GM18505 (cell line): ENCODE results near the gene CD96.
"Not testable (repeated sequence)": the region's sequence is repeated elsewhere in the genome, so short reads cannot be mapped to it uniquely, and the experiment has no call there.

Experiments
- ATAC-seq: cut with Tn5 transposase; IDR thresholded peaks from one replicate; pipeline ENCODE4 v1.9.1; 2021; ENCODE audit not compliant: unreplicated experiment
- POLR2A ChIP-seq: IDR thresholded peaks from 4 replicates; pipeline ENCODE4 v1.6.1; 2011; ENCODE audit warnings: borderline replicate concordance; ENCODE audit not compliant: insufficient read depth, insufficient read length; ENCODE audit errors: extremely low read depth

The CD96 gene

DNA sequence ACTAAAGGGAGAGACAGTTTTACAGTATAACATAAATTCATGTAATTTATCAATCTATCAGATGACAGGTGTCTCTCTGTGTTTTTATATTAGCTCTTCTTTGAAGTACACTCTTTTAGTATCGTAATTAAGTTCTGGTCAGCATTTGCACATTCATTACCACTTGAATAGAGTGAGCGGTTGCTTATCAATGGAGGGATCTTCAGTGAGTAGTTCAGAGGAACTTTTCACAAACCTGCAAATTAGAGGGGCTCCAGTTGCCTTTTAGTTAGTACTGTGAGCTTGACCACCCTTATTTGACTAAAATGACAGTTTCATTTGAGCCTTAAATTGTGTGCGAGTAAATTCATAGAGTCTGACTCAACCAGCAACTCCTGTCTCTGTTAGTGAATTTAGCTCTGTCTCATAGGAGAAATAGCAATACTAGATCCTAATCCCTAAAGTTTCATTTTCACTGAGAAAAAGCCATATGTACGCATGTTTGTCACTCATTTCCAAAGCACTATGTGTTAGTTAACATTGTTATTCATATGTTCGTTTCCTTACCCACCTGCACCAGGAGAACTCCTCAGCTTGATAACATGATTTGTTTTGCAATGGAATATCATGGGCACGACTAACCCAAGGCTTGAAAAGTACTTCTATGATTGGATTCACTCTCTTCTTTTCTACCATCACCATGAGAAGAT lies 110.6 kb downstream of the CD96 start:
- no peak for ATAC-seq

DNA sequence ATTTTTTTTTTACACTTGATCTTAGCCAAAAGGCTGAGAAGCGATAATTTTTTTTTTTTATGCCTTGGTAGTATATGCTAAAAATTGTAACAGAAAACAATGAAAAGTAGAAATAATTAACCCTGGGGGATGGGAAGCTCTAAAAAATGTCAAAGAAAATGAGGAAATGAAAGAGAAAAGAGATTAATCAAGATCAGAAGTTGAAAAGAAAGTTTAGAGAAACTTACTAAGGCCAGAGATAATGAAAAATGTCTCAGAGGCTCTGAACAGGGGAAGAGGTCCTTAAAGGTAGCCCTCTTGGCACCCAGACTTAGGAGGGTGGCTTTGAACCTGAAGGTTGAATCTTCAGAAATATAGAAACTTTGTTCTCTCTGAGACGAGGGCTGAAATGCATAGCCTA lies 111.8 kb downstream of the CD96 start:
- no peak for ATAC-seq
- no peak for TF ChIP-seq POLR2A

More for the DNA sequence above, 110.6 kb downstream of the CD96 start:
- TF ChIP-seq POLR2A = no peak

DNA sequence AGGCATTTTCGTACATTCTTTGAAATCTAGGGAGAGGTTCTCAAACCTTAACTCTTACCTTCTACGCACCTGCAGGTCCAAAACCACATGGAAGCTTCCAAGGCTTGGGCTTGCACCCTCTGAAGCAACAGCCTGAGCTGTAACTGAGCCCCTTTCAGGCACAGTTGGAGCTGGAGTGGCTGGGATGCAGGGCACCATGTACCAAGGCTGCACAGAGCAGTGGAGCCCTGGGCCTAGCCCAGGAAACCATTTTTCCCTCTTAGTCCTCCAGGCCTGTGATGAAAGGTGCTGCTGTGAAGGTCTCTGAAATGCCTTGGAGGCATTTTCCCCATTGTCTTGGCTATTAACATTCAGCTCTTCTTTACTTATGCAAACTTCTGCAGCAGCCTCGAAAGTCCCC lies 120.0 kb downstream of the CD96 start:
- no peak for ATAC-seq
- TF ChIP-seq POLR2A = no peak

DNA sequence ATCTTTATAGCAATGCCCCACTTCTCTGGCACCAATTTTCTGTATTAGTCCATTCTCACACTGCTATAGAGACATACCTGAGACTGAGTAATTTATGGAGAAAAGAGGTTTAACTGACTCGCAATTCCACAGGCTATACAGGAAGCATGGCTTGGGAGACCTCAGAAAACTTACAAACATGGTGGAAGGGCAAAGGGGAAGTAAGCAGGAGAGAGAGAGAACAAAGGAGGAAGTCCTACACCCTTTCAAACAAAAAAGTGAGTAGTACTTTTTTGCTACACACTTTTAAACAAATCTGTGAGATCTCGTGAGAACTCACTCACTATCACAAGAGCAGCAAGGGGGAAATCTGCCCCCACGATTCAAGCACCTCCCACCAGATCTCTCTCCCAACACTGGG lies 120.9 kb downstream of the CD96 start:
- no peak for ATAC-seq
- TF ChIP-seq POLR2A = no peak

DNA sequence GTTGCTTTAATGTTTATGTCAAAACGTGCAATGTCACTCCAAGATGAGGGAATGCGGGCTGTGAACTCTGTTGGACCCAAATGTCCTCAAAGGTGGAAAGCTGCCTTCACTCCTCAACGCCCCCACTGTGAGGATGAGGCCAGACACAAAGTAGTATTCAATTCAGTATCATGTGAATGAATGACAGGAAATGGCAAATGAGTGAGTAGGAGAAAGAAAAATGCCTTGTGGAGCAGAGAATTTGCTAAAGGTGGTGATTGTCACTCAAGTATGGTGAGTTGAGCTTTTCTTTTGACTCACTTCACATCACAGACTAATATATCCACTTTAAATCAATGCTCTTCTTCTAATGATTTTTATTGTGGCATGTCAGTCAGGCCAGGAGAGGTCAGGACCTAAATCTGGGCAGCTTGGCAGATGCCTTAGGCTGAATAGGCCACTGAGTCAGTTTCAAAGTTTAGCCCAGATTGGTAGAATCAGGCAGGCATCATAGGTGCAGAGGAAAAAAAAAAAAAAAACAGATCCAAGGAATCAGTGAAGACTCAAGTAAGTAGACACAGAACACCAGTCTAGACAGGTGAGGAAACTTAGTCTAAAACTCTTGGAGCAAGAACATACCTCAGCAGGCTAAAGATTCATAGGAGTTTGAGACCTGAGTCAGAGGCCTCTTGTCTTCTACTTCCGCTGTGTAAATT lies 124.2 kb downstream of the CD96 start:
- no peak for TF ChIP-seq POLR2A

DNA sequence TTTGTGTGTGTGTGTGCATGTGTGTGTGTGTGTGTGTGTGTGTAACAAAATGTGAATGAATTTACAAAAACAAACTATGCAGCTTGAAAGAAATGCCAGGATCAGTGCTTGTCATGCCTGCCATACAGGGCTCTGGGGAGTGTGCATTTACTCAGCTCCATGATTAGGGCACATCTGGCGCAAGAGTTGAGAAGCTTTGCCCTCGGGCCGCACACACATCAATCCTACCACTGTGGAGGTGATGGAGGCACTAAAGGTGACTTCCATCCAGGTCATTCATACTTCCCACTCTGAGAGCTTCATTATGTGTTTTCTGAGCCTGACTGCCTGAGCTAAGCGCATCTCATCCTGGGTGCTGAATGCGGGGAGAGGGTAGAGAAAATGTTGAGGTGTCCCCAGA lies 125.2 kb downstream of the CD96 start:
- ATAC-seq = no peak
- no peak for TF ChIP-seq POLR2A

More for the DNA sequence above, 124.2 kb downstream of the CD96 start:
- ATAC-seq = no peak

DNA sequence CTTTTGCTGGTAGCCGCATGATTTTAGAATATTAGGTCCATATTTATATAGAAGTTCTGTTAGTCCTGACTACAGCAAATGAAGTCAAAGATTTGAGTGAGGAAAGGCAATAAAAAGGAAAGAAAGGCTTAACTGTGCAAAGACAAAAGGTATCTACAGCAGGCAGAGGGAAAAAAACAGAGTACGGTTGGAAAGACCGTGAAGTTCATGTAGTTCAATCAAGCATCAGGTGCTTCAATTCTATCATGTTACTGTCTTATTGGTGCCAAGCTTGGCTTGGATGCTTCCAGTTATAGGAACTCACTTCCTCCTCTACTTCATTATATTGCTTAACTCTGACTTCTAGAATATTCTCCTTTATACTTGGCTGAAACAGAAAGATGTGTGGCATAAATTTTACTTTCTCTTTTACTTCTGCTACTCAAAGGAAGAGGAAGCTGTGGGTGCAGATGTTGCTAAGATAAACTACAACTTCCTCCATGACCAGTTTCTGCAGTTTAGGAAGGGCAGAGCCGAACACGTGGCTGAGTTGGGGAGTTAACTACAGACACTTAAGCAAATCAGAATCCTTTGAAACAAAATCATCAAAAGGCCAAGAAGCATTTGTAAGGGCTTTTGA lies 125.7 kb downstream of the CD96 start:
- TF ChIP-seq POLR2A = no peak

DNA sequence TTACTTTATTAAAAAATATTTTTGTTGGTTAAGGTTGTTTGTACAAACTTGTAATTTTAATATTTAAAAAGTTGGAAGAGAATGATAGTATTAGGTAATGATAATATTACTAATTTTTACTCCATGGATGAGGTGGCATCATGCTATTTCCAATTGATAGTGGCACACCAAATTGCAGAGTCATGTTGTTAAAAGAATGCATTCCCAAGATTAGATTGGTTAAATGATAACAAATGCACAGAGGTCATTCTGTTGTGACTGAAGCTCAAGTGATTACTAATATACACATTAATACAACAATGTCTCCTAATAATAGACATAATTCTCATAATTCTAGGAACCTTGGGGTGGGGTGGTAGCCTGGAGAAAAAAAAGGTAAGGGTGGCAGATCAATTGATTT lies 126.3 kb downstream of the CD96 start:
- no peak for TF ChIP-seq POLR2A
- ATAC-seq = no peak

More for the DNA sequence above, 125.7 kb downstream of the CD96 start:
- peak; percentile 98 for ATAC-seq

DNA sequence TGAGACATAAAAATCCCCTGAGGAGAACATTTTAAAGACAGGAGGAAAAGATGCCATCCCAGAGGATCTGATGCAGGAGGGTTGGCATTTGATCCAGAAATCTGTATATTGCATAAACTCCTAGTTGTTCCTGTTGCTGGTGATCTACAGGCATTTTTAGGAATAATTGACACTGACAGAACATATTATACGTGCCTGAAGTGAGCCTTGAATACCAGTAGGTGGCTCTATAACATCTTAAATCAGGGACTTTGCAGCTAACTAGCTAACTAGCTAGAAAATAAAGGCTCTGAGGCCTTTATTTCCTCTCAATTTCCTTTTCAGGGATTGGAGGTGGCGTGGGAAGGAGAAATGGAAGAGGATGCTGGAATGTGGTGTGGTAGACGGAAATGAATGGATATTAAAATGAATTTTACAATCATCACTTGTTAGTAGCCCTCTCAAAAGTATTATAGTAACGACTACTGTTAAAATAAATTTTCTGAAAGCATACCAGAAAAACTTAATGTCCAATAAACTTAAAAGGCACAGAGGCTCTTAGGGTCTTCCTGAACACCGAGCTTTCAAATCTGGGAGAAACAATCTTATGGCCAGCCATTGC lies 127.0 kb downstream of the CD96 start:
- peak; percentile 38 for ATAC-seq

DNA sequence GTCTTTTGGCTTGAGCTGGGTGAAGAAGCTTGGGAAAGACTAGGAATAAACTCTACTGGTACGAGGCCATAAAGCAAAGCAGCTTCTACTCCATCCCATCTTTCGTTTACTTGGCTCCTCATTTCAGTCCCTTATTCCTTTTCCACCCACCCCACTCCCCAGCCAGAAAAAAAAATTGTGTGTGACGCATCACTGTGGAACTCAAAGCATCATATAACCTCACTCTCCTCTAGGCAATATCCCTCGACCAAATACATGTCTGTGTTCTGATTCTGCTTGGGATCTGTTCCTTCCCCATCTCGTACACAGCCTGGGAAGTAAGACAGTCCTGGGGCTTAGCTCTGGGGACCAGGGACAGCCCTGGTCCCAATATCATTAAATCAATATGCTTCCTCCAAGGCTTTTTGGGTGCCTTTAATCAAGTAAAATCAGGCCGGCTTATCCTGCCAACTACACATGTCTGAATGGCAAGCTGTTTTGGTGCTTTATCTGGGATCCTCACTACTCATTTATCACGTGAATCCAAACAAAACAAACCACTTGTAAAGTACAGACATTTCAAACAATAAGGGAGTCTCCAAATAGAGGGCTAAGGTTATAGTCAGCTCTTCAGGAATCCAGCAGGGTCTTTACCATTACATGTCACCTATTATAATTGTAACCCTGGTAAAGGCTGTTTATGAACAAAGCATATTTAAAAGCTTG lies 128.1 kb downstream of the CD96 start:
- no peak for ATAC-seq
- TF ChIP-seq POLR2A = no peak

More for the DNA sequence above, 127.0 kb downstream of the CD96 start:
- TF ChIP-seq POLR2A = no peak

DNA sequence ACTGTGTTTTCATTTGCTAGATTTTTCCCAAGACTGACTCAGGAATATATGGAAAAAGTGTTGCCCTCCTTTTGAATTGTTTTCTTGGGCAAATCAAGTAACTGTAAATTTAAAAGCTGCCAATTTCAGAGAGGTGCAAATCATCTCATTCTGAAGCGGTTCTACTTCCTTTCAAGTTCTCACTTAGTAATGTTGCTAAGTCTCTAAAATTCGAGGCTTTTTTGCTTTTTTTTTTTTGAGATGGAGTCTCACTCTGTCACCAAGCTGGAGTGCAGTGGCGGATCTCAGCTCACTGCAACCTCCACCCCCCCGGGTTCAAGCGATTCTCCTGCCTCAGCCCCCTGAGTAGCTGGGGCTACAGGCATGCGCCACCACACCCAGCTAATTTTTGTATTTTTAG lies 130.5 kb downstream of the CD96 start:
- not testable (repeated sequence) for ATAC-seq

DNA sequence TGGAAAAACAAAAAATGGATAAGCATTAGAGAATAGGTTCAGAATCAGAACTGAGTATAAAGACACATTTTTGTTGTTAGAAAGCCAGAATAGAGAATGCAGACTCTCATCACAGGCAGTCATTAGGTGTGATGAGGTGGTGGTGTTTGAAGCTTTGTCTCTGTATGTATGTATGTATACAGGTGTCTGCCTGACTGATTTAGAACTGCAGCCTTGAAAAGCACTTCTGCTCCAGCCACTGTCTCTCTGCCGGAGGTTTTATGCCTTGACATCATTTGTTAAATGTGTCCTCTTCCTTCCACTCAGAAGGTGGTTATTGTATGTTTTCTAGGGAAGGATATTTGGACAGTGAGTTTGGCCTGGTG lies 133.8 kb downstream of the CD96 start:
- ATAC-seq = no peak
- TF ChIP-seq POLR2A = no peak
